Measurements from ENCODE around the gene ABCC3. TPM values are rescaled to one million over a fixed set of nuclear protein-coding genes. Genes with fewer than 3 reads are reported as not detected.

The ABCC3 gene
- total RNA-seq, 1 donor from 2014 or later = 0.73 TPM

DNA sequence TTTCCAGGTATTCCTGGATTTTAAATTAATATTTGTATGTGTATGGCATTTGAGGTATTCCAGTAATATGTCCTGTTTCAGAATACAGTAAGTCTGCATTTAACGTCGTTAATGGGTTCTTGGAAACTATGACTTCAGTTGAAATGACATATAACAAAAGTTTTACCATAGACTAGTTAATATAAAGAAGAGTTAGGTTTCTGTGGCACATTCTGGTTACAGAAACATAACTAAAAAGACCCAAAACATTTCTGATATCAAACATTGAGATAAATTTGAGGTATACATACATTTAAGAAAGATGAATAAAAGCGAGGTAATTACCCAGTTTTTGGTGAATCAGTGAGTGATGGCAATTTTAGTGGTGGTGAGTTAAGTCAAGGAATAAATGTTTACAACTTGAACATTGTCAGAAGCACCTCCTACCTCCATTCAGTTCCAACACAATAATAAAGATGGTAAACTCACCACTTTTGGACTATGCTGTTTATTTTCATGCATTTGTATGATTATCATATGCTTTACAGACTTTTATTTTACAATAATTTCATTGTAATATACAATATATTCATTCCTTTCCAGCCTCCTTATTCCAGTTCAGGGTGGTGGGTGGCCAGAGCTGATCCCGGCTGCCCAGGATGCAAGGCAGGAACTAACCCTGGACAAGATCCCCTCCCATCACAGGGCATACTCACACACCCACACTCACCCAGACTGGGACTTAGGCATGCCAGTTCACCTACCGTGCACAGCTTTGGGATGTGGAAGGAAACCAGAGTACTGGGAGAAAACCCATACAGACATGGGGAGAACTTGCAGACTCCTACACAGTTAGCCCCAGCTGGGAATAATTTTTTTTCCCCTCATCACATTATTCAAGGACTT lies 94.4 kb downstream of the ABCC3 start:
- TF ChIP-seq, protein P1, sequence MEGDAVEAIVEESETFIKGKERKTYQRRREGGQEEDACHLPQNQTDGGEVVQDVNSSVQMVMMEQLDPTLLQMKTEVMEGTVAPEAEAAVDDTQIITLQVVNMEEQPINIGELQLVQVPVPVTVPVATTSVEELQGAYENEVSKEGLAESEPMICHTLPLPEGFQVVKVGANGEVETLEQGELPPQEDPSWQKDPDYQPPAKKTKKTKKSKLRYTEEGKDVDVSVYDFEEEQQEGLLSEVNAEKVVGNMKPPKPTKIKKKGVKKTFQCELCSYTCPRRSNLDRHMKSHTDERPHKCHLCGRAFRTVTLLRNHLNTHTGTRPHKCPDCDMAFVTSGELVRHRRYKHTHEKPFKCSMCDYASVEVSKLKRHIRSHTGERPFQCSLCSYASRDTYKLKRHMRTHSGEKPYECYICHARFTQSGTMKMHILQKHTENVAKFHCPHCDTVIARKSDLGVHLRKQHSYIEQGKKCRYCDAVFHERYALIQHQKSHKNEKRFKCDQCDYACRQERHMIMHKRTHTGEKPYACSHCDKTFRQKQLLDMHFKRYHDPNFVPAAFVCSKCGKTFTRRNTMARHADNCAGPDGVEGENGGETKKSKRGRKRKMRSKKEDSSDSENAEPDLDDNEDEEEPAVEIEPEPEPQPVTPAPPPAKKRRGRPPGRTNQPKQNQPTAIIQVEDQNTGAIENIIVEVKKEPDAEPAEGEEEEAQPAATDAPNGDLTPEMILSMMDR (IDR thresholded peaks at IDR 0.05) = no peak
- no peaks in the 10 kb centered on the region for H3K36me3 Mint-ChIP-seq (ENCODE audit: unreplicated experiment)
- peaks cover 21% of the 10 kb centered on the region for H3K4me1 Mint-ChIP-seq (ENCODE audit: unreplicated experiment)
- DNase-seq (ENCODE audit: extremely low spot score, unreplicated experiment) = no peak
- H3K4me3 Mint-ChIP-seq (ENCODE audit: unreplicated experiment) = no peak overlapping the region
- H3K9me3 Mint-ChIP-seq (ENCODE audit: unreplicated experiment) = no peaks in the 10 kb centered on the region
- no peak overlapping the region for H3K27ac Mint-ChIP-seq (ENCODE audit: unreplicated experiment)
- no peaks in the 10 kb centered on the region for H3K27me3 Mint-ChIP-seq (ENCODE audit: unreplicated experiment)

DNA sequence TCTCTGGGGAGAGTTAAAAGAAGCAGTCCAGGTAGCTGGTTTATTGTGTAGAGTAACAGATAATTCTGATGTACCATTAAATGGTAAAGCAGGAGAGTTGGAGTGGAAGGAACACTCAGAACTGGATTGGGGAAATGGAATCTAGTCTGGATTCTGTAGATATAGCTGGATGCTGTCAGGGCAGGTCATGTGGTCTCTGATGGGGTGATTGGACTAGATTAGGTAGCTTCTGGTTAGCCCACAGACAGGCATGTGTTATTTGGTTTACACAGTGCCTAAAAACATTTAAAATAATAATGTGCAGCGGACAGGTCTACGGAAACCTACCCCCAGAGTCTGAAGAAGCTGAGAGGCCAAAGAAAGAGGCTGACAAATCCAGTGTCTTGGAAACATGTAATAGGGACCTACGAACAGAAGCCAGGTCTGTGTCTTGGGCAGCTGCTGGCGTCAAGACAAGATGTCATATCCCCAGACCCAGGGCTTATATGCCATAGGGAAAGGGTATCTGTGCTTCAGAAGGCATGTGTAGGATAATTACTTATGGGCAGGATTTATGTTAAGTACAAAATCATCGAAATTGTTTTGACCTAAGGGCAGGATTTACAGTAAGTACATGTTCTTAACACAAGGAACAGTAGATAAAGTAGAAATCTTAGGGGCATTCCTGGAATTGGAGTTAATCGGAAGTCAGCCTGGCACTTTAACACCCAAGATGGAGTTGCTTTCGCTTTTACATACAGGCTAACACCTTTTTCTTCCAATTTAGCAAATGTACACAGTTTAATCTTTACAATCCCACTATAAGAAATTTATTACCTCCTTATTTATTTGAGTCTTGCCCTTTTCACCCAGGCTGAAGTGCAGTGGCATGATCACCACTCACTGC lies 97.1 kb downstream of the ABCC3 start:
- Mint-ChIP-seq H3K9me3 (ENCODE audit: unreplicated experiment) (no peaks in the 10 kb centered on the region), H3K4me3 (ENCODE audit: unreplicated experiment) (no peak overlapping the region), H3K27ac (ENCODE audit: unreplicated experiment) (no peak overlapping the region), H3K4me1 (ENCODE audit: unreplicated experiment) (peaks cover 25% of the 10 kb centered on the region), H3K36me3 (ENCODE audit: unreplicated experiment) (no peaks in the 10 kb centered on the region), H3K27me3 (ENCODE audit: unreplicated experiment) (no peaks in the 10 kb centered on the region)
- TF ChIP-seq, protein P1 (IDR thresholded peaks at IDR 0.05) = no peak
- DNase-seq (ENCODE audit: extremely low spot score, unreplicated experiment) = no peak

DNA sequence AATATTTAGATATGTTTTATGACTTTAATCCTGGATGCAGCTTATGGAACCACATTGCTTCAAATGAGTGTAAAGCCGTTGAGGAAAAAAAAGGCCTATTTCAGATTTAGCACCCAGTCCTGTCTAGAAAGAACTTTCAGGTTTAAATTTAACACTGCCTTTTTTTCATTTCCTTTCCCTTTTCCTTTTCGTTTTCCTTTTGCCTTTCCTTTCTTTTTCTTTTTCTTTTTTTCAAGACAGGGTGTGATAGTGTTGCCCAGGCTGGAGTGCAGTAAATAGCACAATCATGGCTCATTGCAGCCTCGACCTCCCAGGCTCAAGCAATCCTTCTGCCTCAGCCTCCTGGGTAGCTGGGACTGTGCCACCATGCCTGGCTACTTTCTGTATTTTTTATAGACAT lies 100.6 kb downstream of the ABCC3 start:
- Mint-ChIP-seq H3K27me3 (ENCODE audit: unreplicated experiment) (no peaks in the 10 kb centered on the region), H3K4me1 (ENCODE audit: unreplicated experiment) (peaks cover 23% of the 10 kb centered on the region), H3K9me3 (ENCODE audit: unreplicated experiment) (no peaks in the 10 kb centered on the region), H3K36me3 (ENCODE audit: unreplicated experiment) (peaks cover 12% of the 10 kb centered on the region), H3K27ac (ENCODE audit: unreplicated experiment) (no peak overlapping the region), H3K4me3 (ENCODE audit: unreplicated experiment) (no peak overlapping the region)
- TF ChIP-seq, protein P1 (IDR thresholded peaks at IDR 0.05) = no peak
- DNase-seq (ENCODE audit: extremely low spot score, unreplicated experiment) = no peak

DNA sequence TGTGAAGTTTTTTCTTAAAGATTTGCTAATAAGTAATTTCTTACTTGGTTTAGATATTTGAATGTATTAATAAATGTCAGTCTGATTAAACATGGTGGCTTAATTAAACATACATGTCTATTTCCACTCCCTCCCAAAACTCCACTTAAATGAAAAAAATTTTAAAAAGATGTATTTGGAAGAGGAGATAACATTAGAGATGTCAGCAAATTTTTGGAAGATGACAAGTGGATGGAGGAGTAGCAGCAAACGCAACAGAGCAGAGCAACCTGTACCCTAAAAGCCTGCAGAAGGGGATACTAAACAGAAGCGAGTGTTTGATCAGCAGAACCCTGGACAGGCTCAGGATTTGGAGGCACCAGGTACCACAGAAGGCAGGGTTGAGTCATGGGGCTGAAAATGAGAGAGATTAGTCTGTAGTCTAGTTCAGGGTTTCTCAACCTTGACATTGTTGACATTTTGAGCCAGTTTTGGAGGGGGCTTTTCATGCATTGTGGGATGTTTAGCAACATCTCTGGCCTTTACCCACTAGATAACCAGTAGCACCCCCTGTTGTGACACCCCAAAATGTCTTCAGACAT lies 102.5 kb downstream of the ABCC3 start:
- DNase-seq (ENCODE audit: extremely low spot score, unreplicated experiment) = no peak
- Mint-ChIP-seq H3K9me3 (ENCODE audit: unreplicated experiment) (no peaks in the 10 kb centered on the region), H3K4me3 (ENCODE audit: unreplicated experiment) (no peak overlapping the region), H3K27me3 (ENCODE audit: unreplicated experiment) (no peaks in the 10 kb centered on the region), H3K36me3 (ENCODE audit: unreplicated experiment) (peaks cover 26% of the 10 kb centered on the region), H3K4me1 (ENCODE audit: unreplicated experiment) (peaks cover 19% of the 10 kb centered on the region), H3K27ac (ENCODE audit: unreplicated experiment) (no peak overlapping the region)
- TF ChIP-seq, protein P1 (IDR thresholded peaks at IDR 0.05) = no peak
